Testis (tissue), 3 donors: ENCODE measurements around the gene MSI2. TPM values are rescaled to one million over a fixed set of nuclear protein-coding genes. Genes with fewer than 3 reads are reported as not detected.

Experiments used
- DNase-seq: peaks from one replicate; pipeline ENCODE4 v3.0.0-alpha.2; 2019
- H3K27ac ChIP-seq, 2 donors: fragments of 200-600 bp; sonication (generic); one replicate each; pipeline ENCODE4 v1.5.1; 2019
- H3K27me3 ChIP-seq: fragments of 200-600 bp; sonication (generic); one replicate; pipeline ENCODE4 v1.5.1; 2019
- H3K36me3 ChIP-seq: fragments of 200-600 bp; sonication (generic); one replicate; pipeline ENCODE4 v1.5.1; 2017; ENCODE audit warnings: low read depth; ENCODE audit errors: missing control alignments
- H3K4me1 ChIP-seq: fragments of 200-600 bp; sonication (generic); one replicate; pipeline ENCODE4 v1.5.1; 2019
- H3K4me3 ChIP-seq, 2 donors: fragments of 200-600 bp; sonication (generic); one replicate each; pipeline ENCODE4 v1.5.1; 2017 to 2019
- H3K9me3 ChIP-seq: fragments of 200-600 bp; sonication (generic); one replicate; pipeline ENCODE4 v1.5.1; 2017
- POLR2A ChIP-seq: fragments of 450-650 bp; IDR thresholded peaks from one replicate; pipeline ENCODE4 v1.6.1; 2017; ENCODE audit warnings: antibody characterized with exemption, mild to moderate bottlenecking, moderate library complexity
- WGBS, 2 donors: methylation state at CpG; one replicate each; pipeline ENCODE4 v1.1.5; 2018; 5-methylcytosine and 5-hydroxymethylcytosine counted together
- intact Hi-C: fragments of 100-400 bp; cut with DNase I; formaldehyde crosslinking; loops from one replicate; pipeline ENCODE4 v1.15.1; 2023; ENCODE audit warnings: low total_unique reads
- polyA plus RNA-seq: library from polyadenylated mRNA; stranded (reverse); fragments of 350-450 nt; fragmentation: Illumina TruSeq; extraction: RNeasy Lipid Tissue Mini Kit (QIAGEN cat#74804); gene quantifications from one replicate; pipeline ENCODE4 v1.2.3, GENCODE V29; 2014; ENCODE audit warnings: low read depth, low replicate concordance; ENCODE audit not compliant: insufficient read depth
- total RNA-seq, 2 donors: library from RNA; depleted of rRNA; stranded (reverse); fragments of >200 nt; gene quantifications; one replicate each; pipeline ENCODE4 v1.2.3, GENCODE V29; 2016
- TF ChIP-seq, protein P1 (sequence below), 3 experiments: fragments of 450-650 bp in 2 of 3; fragments of 200-600 bp in 1 of 3; sonication (generic) in 1 of 3; IDR thresholded peaks; one replicate each; pipeline ENCODE4 v1.5.1; 2016 to 2019; ENCODE audit warnings: antibody characterized with exemption in 3 of 3, mild to moderate bottlenecking in 2 of 3, moderate library complexity in 1 of 3

Gene MSI2
- total and polyA plus RNA-seq, 3 donors from 2014 or later, result 46.5 to 106 (median 76.6) TPM

DNA sequence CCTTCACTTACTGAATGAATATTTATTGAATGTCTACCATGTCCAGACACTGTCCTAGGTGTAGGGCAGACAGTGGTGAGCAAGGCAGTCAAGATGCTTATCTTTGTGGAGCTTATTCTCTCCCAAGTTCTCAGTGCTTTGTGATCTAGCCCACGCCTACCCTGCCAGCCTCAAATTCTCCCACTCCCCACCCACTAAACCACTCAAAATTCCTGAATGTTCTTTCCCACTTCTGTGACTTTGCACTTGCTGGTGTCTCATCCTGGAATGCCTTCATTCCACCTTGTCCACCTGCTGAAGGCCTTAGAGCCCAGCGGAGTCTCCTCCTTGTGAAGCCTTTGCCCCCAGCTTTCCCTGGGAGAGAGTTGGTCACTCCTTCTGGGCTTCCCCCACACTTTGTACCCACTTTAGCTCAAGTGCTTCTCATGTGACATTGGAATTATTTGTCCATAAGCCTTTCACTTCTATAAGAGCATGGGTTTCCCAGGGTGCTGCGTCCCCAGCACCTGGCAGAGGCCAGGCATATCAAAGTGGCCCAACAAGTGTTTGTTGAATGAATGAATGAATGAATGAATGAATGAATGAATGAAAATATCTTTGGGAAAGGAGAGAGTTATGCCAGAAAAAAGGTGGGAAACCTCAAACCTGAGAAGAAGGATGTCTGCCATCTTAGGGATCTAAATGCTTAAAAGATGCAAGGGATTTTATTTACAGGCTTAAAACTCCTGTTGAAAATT lies 465.8 kb downstream of the MSI2 start:
- no peaks in the 10 kb centered on the region for H3K36me3 ChIP-seq
- intact Hi-C loops, result no loop called here
- H3K4me3 ChIP-seq, result no peak overlapping the region
- H3K27me3 ChIP-seq, result no peaks in the 10 kb centered on the region
- H3K27ac ChIP-seq, result no peak overlapping the region
- DNase-seq, result no peak
- H3K4me1 ChIP-seq, result peaks cover 6% of the 10 kb centered on the region
- no peaks in the 10 kb centered on the region for H3K9me3 ChIP-seq
- WGBS, 2 donors, result 96 to 98% methylated on average over 3 of the region's 3 CpGs
- TF ChIP-seq, protein P1, sequence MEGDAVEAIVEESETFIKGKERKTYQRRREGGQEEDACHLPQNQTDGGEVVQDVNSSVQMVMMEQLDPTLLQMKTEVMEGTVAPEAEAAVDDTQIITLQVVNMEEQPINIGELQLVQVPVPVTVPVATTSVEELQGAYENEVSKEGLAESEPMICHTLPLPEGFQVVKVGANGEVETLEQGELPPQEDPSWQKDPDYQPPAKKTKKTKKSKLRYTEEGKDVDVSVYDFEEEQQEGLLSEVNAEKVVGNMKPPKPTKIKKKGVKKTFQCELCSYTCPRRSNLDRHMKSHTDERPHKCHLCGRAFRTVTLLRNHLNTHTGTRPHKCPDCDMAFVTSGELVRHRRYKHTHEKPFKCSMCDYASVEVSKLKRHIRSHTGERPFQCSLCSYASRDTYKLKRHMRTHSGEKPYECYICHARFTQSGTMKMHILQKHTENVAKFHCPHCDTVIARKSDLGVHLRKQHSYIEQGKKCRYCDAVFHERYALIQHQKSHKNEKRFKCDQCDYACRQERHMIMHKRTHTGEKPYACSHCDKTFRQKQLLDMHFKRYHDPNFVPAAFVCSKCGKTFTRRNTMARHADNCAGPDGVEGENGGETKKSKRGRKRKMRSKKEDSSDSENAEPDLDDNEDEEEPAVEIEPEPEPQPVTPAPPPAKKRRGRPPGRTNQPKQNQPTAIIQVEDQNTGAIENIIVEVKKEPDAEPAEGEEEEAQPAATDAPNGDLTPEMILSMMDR (IDR thresholded peaks at IDR 0.05), result no peak
- no peak for TF ChIP-seq POLR2A

DNA sequence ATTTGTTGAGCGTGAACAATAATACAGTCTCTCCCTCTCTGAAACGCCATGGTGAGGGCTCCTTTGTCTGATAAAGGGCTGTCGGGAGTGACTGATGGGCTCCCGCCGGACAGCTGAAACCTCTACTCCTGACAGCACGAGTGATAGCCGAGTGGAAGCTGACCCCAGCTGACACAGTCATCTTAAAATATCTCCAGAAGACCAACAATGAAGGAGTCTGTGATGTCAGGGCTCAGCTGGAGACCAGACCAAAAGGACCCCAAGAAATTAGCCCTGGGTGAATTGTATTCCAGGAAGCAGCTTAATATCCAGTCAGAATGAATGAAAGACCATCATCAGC lies 466.4 kb downstream of the MSI2 start:
- no peaks in the 10 kb centered on the region for H3K9me3 ChIP-seq
- intact Hi-C loops, result no loop called here
- 87 to 88% methylated on average over 7 of the region's 7 CpGs for WGBS, 2 donors

DNA sequence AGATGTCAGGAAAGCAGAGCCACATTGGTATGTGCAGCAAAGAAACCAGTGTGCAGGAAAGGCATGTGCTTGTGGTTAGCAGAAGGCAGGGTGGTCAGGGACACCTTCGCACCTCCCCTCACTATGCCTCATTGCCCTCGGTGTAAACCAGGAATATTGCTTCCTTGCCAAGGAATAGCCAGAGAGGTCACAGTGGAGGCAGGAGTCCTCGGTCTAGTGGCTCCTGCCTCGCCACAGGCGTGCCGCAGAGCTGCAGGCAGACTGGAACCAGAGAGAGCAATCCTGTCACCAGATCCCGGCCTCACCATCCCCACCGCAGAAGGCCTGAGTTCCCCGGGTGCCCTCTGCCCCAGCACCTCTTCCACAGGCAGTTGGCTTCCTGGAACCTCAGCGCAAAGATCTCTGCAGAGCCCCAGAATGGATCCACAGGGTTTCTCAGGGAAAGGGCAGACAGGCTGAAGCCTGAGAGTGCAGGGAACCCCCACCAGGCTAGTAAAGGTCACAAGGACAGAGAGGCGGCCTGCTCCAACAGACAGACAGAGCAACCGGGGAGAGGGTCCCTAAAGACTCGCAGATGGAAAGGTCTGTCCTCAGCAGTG lies 467.2 kb downstream of the MSI2 start:
- no peak overlapping the region for H3K27ac ChIP-seq
- intact Hi-C loops, result no loop called here
- no peak for TF ChIP-seq POLR2A
- TF ChIP-seq, protein P1 (IDR thresholded peaks at IDR 0.05), result no peak
- no peak for DNase-seq
- peaks cover 6% of the 10 kb centered on the region for H3K4me1 ChIP-seq
- no peaks in the 10 kb centered on the region for H3K36me3 ChIP-seq
- H3K4me3 ChIP-seq, result no peak overlapping the region
- H3K9me3 ChIP-seq, result no peaks in the 10 kb centered on the region
- WGBS, 2 donors, result 86 to 98% methylated on average over 5 to 13 of the region's 13 CpGs
- no peaks in the 10 kb centered on the region for H3K27me3 ChIP-seq

More for the DNA sequence above, 466.4 kb downstream of the MSI2 start:
- Histone ChIP-seq H3K4me1 (peaks cover 6% of the 10 kb centered on the region), H3K27ac (no peak overlapping the region), H3K4me3 (no peak overlapping the region), H3K27me3 (no peaks in the 10 kb centered on the region), H3K36me3 (no peaks in the 10 kb centered on the region)
- no peak for TF ChIP-seq POLR2A
- TF ChIP-seq, protein P1 (IDR thresholded peaks at IDR 0.05), result no peak
- no peak for DNase-seq

DNA sequence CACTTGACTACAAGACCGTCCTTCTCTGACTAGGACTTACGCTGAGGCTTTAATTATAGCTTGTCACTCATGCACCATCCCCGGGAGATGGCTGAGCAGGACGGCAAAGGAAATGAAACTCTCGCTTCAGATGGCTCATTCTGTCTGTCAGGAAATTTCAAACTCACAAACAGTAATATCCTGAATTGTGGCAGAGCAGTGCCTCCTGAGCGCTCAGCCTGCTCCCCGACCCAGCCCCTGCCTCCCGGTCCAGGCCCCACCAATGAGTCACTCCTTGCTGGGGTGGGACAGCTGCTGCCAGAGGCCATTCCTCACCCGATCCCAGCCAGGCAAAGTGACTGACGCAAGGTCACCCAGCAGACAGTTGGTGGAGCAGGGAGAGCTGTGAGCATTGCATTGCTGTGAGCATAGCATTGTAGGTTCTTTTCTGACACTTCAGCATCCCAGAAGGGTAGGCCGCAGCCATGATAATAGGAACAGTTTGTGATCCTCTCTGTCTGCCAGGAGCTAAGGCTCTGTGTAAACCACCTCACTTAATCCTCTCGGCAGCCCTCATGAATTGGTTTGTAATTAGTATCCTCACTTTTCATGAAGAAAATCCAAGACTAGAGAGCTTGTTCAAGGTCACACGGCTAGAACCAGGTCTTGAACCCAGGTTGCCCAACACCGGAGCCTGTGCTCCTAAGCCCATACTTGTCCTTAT lies 467.9 kb downstream of the MSI2 start:
- H3K4me3 ChIP-seq, result no peak overlapping the region
- no peaks in the 10 kb centered on the region for H3K27me3 ChIP-seq
- H3K27ac ChIP-seq, result no peak overlapping the region
- no peaks in the 10 kb centered on the region for H3K36me3 ChIP-seq
- no peak for DNase-seq
- 77 to 79% methylated on average over 4 to 14 of the region's 14 CpGs for WGBS, 2 donors
- H3K9me3 ChIP-seq, result no peaks in the 10 kb centered on the region
- TF ChIP-seq, protein P1 (IDR thresholded peaks at IDR 0.05), result no peak
- TF ChIP-seq POLR2A, result no peak
- peaks cover 6% of the 10 kb centered on the region for H3K4me1 ChIP-seq
- intact Hi-C loops, result no loop called here
